OCI-LY7 (cell line): ENCODE results near the gene CIT. TPM values are rescaled to one million over a fixed set of nuclear protein-coding genes. Genes with fewer than 3 reads are reported as not detected.

ENCODE experiments used
- BruUV-seq: library from RNA; stranded (reverse); fragments of 400-500 nt; replicated peaks from 2 replicates; lab custom pipeline; 2021; lab: Mats Ljungman, UMichigan
- CTCF ChIA-PET: fragments of 300-600 bp; sonication (Branson Sonifier 250); formaldehyde crosslinking; loops from one replicate; lab custom pipeline; 2022; ENCODE audit warnings: antibody characterized with exemption; ENCODE audit not compliant: unreplicated experiment; lab: Charles Lee
- POLR2A ChIA-PET: fragments of 300-600 bp; sonication (Branson Sonifier 250); formaldehyde crosslinking; loops from one replicate; lab custom pipeline; 2022; ENCODE audit warnings: antibody characterized with exemption; lab: Charles Lee
- DNase-seq: peaks from one replicate; pipeline ENCODE4 v3.0.0-alpha.2; 2015; ENCODE audit warnings: low spot score
- H2AFZ ChIP-seq: fragments of 200-600 bp; sonication (generic), shearing (Covaris generic); 2 replicates; pipeline ENCODE4 v1.6.1; 2014; ENCODE audit warnings: mild to moderate bottlenecking, antibody characterized with exemption, low read length, moderate library complexity
- H3K27ac ChIP-seq: fragments of 200-600 bp; sonication (generic); 2 replicates; pipeline ENCODE4 v1.5.1; 2014; ENCODE audit warnings: mixed run types, low read depth, mild to moderate bottlenecking, moderate library complexity, low read length, inconsistent platforms; ENCODE audit not compliant: poor library complexity, severe bottlenecking
- H3K36me3 ChIP-seq: fragments of 200-600 bp; sonication (generic); 2 replicates; pipeline ENCODE4 v1.6.1; 2014; ENCODE audit warnings: mild to moderate bottlenecking, antibody characterized with exemption, low read length, moderate library complexity, mixed read lengths; ENCODE audit not compliant: insufficient read depth
- H3K4me1 ChIP-seq: fragments of 200-600 bp; sonication (generic); 2 replicates; pipeline ENCODE4 v1.5.1; 2014; ENCODE audit warnings: mild to moderate bottlenecking, low read length; ENCODE audit not compliant: insufficient read depth, poor library complexity, severe bottlenecking
- H3K4me2 ChIP-seq: fragments of 200-600 bp; sonication (generic); 2 replicates; pipeline ENCODE4 v1.6.1; 2014; ENCODE audit warnings: mild to moderate bottlenecking, low read length
- H3K4me3 ChIP-seq: fragments of 200-600 bp; sonication (generic); 2 replicates; pipeline ENCODE4 v1.5.1; 2014; ENCODE audit warnings: mild to moderate bottlenecking, low read depth, low read length; ENCODE audit not compliant: poor library complexity, severe bottlenecking
- H3K79me2 ChIP-seq: fragments of 200-600 bp; sonication (generic); 2 replicates; pipeline ENCODE4 v1.6.1; 2016; ENCODE audit warnings: low read depth, mild to moderate bottlenecking, low read length, moderate library complexity, mixed read lengths; ENCODE audit not compliant: insufficient read depth
- H3K9me2 ChIP-seq: fragments of 200-600 bp; sonication (generic); 2 replicates; pipeline ENCODE4 v1.6.1; 2016; ENCODE audit warnings: mild to moderate bottlenecking, low read length, mixed read lengths; ENCODE audit not compliant: insufficient read depth
- H3K9me3 ChIP-seq: fragments of 200-600 bp; sonication (generic); 2 replicates; pipeline ENCODE4 v1.6.1; 2014; ENCODE audit warnings: mild to moderate bottlenecking, mixed run types, low read length, mixed read lengths
- H4K20me1 ChIP-seq: fragments of 200-600 bp; sonication (generic); 2 replicates; pipeline ENCODE4 v1.6.1; 2014; ENCODE audit warnings: mild to moderate bottlenecking, antibody characterized with exemption, low read length, moderate library complexity, mixed read lengths; ENCODE audit not compliant: insufficient read depth
- EZH2phosphoT487 ChIP-seq: fragments of 200-600 bp; sonication (generic); IDR thresholded peaks from 2 replicates; pipeline ENCODE4 v1.6.1; 2018; ENCODE audit warnings: low read depth, borderline replicate concordance, mild to moderate bottlenecking, mixed run types, antibody characterized with exemption, low read length, moderate library complexity, mixed read lengths
- intact Hi-C: fragments of 100-400 bp; cut with micrococcal nuclease; formaldehyde crosslinking; loops from one replicate; pipeline ENCODE4 v1.10.0; 2022; ENCODE audit not compliant: unreplicated experiment
- total RNA-seq, 2 experiments: library from RNA; depleted of rRNA in 1 of 2; stranded (reverse); fragments of >200 nt in 1 of 2; shearing (Covaris generic) in 1 of 2; gene quantifications; 2 replicates each; pipeline ENCODE4 v1.2.3, GENCODE V29; 2014 to 2022
- TF ChIP-seq, protein P1 (sequence below): fragments of 200-600 bp; sonication (generic); conservative IDR thresholded peaks from 2 replicates; pipeline ENCODE4 v1.5.1; 2014; ENCODE audit warnings: mild to moderate bottlenecking, antibody characterized with exemption, low read length, moderate library complexity, mixed read lengths

The CIT gene
- total RNA-seq, 2 experiments from 2014 or later = 33.4 to 90.1 TPM

DNA sequence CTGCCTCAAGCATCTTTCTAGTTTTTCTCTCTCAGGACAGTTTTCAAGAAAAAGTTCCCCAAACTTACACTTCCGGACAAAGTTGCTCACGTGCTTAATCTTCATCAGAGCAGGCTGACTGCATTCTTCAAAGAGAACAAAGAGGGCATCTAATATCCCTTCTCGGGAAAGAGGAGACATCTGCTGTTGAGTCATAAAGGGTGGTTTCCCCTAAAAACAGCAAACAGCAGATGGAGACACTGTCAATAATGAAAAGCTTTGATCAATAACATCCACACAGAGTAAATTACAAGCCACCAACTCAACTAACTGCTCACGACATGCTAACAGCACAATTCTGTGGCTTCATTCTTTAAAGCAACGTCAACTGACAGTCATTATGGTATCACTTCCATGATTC, 8.1 kb downstream of the CIT start:
- DNase-seq = no peak
- no peak overlapping the region for H3K4me3 ChIP-seq
- no peaks in the 10 kb centered on the region for H3K79me2 ChIP-seq
- H3K4me2 ChIP-seq = no peak overlapping the region
- no peaks in the 10 kb centered on the region for H4K20me1 ChIP-seq
- H3K27ac ChIP-seq = no peak overlapping the region
- TF ChIP-seq, protein P1, sequence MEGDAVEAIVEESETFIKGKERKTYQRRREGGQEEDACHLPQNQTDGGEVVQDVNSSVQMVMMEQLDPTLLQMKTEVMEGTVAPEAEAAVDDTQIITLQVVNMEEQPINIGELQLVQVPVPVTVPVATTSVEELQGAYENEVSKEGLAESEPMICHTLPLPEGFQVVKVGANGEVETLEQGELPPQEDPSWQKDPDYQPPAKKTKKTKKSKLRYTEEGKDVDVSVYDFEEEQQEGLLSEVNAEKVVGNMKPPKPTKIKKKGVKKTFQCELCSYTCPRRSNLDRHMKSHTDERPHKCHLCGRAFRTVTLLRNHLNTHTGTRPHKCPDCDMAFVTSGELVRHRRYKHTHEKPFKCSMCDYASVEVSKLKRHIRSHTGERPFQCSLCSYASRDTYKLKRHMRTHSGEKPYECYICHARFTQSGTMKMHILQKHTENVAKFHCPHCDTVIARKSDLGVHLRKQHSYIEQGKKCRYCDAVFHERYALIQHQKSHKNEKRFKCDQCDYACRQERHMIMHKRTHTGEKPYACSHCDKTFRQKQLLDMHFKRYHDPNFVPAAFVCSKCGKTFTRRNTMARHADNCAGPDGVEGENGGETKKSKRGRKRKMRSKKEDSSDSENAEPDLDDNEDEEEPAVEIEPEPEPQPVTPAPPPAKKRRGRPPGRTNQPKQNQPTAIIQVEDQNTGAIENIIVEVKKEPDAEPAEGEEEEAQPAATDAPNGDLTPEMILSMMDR = no peak
- TF ChIP-seq EZH2phosphoT487 = no peak
- CTCF ChIA-PET = no interaction called here
- intact Hi-C loops = no loop called here
- H3K36me3 ChIP-seq = peaks cover 92% of the 10 kb centered on the region
- no peaks in the 10 kb centered on the region for H3K4me1 ChIP-seq
- H2AFZ ChIP-seq = no peak overlapping the region
- no TSS peak for BruUV-seq
- POLR2A ChIA-PET = no interaction called here
- H3K9me2 ChIP-seq = no peaks in the 10 kb centered on the region
- no peaks in the 10 kb centered on the region for H3K9me3 ChIP-seq

DNA sequence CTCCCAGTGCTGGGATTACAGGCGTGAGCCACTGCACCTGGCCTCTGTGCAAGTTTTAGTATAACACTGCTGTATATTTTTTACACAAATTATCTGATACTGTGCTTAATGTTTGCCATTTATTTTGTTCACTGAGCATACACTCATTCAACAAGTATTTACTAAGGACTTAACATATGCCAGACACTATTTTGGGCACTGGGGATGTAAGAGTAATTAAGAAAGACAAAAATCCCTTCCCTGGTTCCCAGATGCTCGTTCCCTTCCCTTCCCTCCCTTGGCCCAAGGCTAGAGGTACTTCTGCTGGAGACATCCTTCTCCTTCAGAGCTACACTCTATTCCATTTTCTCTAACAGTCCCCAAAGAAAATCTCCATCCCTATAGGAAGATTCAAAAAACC, 12.5 kb downstream of the CIT start:
- no peak for DNase-seq
- ChIA-PET POLR2A (interaction anchor here (0.7 to 1.3 kb wide), 3 partner anchors 12 to 355 kb away, joined by 3 to 5 read pairs (median 3); partner anchors contain the start of gene CIT), CTCF (no interaction called here)
- no peaks in the 10 kb centered on the region for H3K4me1 ChIP-seq
- H3K79me2 ChIP-seq = no peaks in the 10 kb centered on the region
- no peak overlapping the region for H3K4me3 ChIP-seq
- no peaks in the 10 kb centered on the region for H3K9me2 ChIP-seq
- BruUV-seq = no TSS peak
- no peak overlapping the region for H3K27ac ChIP-seq
- H3K36me3 ChIP-seq = peaks cover 85% of the 10 kb centered on the region
- no peaks in the 10 kb centered on the region for H4K20me1 ChIP-seq
- no peak overlapping the region for H3K4me2 ChIP-seq
- no peaks in the 10 kb centered on the region for H3K9me3 ChIP-seq
- intact Hi-C loops = no loop called here
- TF ChIP-seq, protein P1 = no peak
- TF ChIP-seq EZH2phosphoT487 = no peak
- H2AFZ ChIP-seq = no peak overlapping the region

DNA sequence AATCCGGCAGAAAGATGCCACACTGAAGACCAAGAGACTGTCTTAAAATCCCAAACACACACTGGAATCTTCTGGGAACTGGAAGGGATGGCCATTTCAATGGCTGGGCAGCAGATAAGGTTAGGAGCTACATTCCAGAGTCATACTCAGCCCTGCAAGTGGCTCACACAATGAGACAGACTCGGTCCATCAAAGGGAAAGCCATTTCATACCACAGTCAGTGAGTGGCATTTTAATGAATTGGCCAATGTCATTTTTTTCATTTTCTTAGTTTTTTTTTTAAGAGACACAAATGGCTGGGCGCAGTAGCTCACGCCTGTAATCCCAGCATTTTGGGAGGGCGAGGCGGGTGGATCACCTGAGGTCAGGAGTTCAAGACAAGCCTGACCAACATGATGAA, 17.9 kb downstream of the CIT start:
- Histone ChIP-seq H4K20me1 (no peaks in the 10 kb centered on the region), H3K4me3 (no peak overlapping the region), H3K36me3 (peaks cover 70% of the 10 kb centered on the region), H3K79me2 (no peaks in the 10 kb centered on the region), H2AFZ (no peak overlapping the region), H3K4me1 (no peaks in the 10 kb centered on the region), H3K9me3 (no peaks in the 10 kb centered on the region), H3K4me2 (no peak overlapping the region), H3K27ac (no peak overlapping the region), H3K9me2 (no peaks in the 10 kb centered on the region)
- no peak for TF ChIP-seq EZH2phosphoT487
- TF ChIP-seq, protein P1 = no peak
- ChIA-PET CTCF (no interaction called here), POLR2A (no interaction called here)
- intact Hi-C loops = no loop called here
- DNase-seq = no peak
- BruUV-seq = no TSS peak
